Left renal cortex interstitium (tissue), 4 donors: ENCODE data around the gene PPP2R2C. TPM values are rescaled to one million over a fixed set of nuclear protein-coding genes. Genes with fewer than 3 reads are reported as not detected.

Experiments used
- DNase-seq, 4 donors: peaks; one replicate each; pipeline ENCODE4 v3.0.0-alpha.2; 2013; ENCODE audit warnings: low read depth in 4 of 4, low spot score in 2 of 4, missing footprints in 1 of 4
- polyA plus RNA-seq, 4 donors: library from polyadenylated mRNA; unstranded; fragments of 120-200 nt; gene quantifications; one replicate each; pipeline ENCODE4 v1.2.1, GENCODE V29; 2013; ENCODE audit not compliant: insufficient read length in 4 of 4

Gene PPP2R2C
- polyA plus RNA-seq, 4 donors, result 0.35 to 0.66 (median 0.53) TPM

- no peak for DNase-seq
Observed at GRCh38 chr4:6349896-6350603, 122.4 kb downstream of the PPP2R2C start.

GRCh38 chr4:6348408-6348807 lies 124.0 kb downstream of the PPP2R2C start:
- DNase-seq, result no peak

- DNase-seq, result no peak
Observed at GRCh38 chr4:6347511-6348045, 124.8 kb downstream of the PPP2R2C start.

- no peak for DNase-seq
Observed at GRCh38 chr4:6346373-6347110, 125.9 kb downstream of the PPP2R2C start.

GRCh38 chr4:6345866-6346265 lies 126.5 kb downstream of the PPP2R2C start:
- no peak for DNase-seq

- no peak for DNase-seq
Observed at GRCh38 chr4:6345096-6345830, 127.2 kb downstream of the PPP2R2C start.

- DNase-seq, result no peak
Observed at GRCh38 chr4:6343939-6344408, 128.4 kb downstream of the PPP2R2C start.

GRCh38 chr4:6342530-6343293 lies 129.7 kb downstream of the PPP2R2C start:
- DNase-seq, result no peak

- DNase-seq, result no peak
Observed at GRCh38 chr4:6341696-6342095, 130.7 kb downstream of the PPP2R2C start.

- no peak for DNase-seq
Observed at GRCh38 chr4:6340446-6341015, 131.9 kb downstream of the PPP2R2C start.

GRCh38 chr4:6339818-6340445 lies 132.5 kb downstream of the PPP2R2C start:
- DNase-seq, result no peak

- DNase-seq, result no peak
Observed at GRCh38 chr4:6338951-6339817, 133.2 kb downstream of the PPP2R2C start.

GRCh38 chr4:6338175-6338950 lies 134.1 kb downstream of the PPP2R2C start:
- no peak for DNase-seq

- DNase-seq, result no peak
Observed at GRCh38 chr4:6337331-6337935, 135.0 kb downstream of the PPP2R2C start.

GRCh38 chr4:6336166-6336565 lies 136.2 kb downstream of the PPP2R2C start:
- no peak for DNase-seq

GRCh38 chr4:6335040-6335590 lies 137.3 kb downstream of the PPP2R2C start:
- no peak for DNase-seq
